WI38 (cell line): ENCODE measurements around the gene TMED10.

ENCODE experiments used
- H3K4me3 ChIP-seq: 2 replicates; pipeline ENCODE4 v1.5.1; 2011; ENCODE audit warnings: low read depth, mild to moderate bottlenecking, control low read depth, low read length
- TF ChIP-seq, protein P1 (sequence below): IDR thresholded peaks from 2 replicates; pipeline ENCODE4 v1.5.1; 2012; ENCODE audit warnings: low read depth, mild to moderate bottlenecking, control low read depth, low read length

The TMED10 gene

DNA sequence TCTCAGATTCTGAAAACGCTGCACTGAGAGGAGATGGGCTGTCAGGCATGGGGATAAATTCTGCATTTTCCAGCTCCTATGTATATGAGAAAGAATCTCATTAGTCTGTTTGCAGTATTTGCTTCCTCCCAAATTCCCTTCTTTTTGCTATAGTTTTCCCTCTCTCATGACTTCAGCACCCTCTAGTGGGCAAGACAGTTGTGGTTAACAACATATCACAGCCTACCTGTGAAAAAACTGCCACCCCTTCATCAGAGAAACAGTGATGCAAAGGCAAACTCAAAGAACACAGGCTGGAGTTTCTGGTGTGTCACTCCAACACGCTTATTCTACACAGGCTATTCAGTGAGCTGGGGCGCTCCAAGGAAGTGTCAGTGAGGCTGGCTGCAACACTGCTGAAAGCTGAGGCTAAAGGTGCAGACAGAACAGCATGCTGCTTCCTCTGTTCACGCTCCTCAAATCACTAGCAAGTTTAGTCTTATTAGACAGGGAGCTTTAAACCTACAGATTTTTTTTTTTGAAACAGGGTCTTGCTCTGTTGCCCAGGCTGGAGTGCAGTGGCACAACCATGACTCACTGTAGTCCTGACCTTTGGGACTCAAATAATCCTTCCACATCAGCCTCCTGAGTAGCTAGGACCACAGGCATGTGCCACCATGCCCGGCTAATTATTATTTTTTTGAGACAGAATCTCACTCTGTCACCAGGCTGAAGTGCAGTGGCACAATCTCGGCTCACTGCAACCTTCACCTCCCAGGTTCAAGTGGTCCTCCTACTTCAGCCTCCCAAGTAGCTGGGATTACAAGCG is 87.6 kb downstream of the TMED10 start:
- no peak overlapping the region for H3K4me3 ChIP-seq
- TF ChIP-seq, protein P1, sequence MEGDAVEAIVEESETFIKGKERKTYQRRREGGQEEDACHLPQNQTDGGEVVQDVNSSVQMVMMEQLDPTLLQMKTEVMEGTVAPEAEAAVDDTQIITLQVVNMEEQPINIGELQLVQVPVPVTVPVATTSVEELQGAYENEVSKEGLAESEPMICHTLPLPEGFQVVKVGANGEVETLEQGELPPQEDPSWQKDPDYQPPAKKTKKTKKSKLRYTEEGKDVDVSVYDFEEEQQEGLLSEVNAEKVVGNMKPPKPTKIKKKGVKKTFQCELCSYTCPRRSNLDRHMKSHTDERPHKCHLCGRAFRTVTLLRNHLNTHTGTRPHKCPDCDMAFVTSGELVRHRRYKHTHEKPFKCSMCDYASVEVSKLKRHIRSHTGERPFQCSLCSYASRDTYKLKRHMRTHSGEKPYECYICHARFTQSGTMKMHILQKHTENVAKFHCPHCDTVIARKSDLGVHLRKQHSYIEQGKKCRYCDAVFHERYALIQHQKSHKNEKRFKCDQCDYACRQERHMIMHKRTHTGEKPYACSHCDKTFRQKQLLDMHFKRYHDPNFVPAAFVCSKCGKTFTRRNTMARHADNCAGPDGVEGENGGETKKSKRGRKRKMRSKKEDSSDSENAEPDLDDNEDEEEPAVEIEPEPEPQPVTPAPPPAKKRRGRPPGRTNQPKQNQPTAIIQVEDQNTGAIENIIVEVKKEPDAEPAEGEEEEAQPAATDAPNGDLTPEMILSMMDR, result peak; percentile 72

DNA sequence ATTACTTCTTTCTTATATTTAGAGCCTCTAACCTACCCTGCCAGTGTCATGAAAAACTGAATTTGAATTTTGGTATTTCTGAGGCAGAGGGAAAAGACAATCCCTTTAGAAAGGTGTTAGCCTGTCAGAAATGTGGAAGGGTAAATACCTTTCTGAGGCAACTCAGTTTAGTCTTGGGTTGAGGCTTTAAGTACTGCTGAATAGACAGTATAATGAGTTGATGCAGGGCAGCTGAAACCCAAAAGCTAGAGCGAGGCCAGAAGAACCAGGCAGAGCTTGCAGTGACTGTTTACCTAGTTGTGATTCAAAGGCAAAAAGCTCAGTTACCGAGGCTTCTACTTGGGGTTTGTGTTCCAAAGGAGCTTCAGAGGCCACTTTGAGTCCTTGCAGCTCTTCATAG is 88.3 kb downstream of the TMED10 start:
- TF ChIP-seq, protein P1, result no peak
- H3K4me3 ChIP-seq, result no peak overlapping the region

DNA sequence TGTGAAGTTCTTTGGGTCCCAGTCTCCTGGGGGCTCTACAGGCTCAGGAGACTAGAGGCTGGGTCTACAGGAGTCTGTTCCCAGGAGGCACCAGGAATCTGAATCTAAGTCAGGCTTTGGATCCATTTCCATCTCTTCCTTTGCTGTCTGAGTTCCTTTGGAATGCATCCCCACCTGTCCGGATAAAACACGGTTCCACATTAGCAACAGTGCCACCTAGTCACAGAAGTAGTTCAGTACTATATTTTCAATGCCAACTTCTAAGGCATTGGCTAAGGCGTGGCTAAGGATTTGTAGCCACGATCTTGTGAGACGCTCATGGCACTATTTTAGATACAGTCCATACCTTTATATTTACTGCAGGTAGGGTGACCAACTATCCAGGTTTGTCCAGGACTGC is 91.9 kb downstream of the TMED10 start:
- TF ChIP-seq, protein P1, result no peak
- H3K4me3 ChIP-seq, result no peak overlapping the region

DNA sequence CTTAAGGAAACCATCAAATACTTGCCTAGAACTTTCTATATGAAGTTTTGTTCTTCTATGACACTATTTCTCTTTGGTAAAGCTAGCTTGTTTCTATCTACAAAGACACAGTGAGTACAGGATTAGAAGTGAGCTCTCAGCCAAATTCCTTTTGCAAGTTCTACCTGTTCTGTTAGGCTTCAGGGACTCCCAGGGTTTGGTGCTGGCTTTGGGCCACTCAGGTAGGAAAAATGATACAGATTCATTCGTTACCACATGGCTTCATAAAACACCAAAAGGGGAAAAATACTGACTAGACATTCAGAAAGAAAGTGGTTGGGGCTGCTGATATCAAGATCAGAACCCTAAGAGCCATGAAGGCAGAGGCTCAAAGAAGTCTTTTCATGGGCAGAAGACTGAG is 93.1 kb downstream of the TMED10 start:
- TF ChIP-seq, protein P1, result no peak
- H3K4me3 ChIP-seq, result no peak overlapping the region

DNA sequence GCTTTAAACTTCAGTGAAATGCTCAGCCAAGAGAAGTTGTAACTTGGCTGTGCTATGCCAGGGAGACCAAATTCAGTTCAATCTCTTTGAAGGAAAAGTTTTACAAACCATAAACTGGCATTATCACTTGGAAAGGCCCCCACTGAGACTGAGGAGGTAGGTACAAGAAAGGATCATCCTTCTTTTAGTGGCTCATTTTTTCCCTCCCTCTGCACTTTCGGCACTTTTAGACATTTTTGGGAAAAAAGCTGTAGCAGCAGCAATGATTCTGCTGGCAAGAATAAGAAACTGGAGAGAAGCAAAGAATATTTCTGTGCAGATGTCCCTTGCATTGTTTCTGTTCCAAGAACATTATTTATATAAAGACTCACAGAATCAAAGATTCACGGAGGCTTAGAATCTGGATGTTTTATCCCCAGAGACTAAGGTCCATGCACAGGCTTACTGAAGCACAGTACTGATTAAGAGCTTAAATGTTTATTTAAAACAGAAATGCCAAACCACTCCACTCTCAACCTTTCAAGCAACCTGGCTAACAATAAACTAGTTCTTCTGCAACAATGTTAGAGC is 94.7 kb downstream of the TMED10 start:
- H3K4me3 ChIP-seq, result no peak overlapping the region
- TF ChIP-seq, protein P1, result no peak
